ENCODE data around the gene TNFRSF6B. TPM values are rescaled to one million over a fixed set of nuclear protein-coding genes. Genes with fewer than 3 reads are reported as not detected.

The TNFRSF6B gene
- total RNA-seq, 2 donors from 2014 or later: not detected

- Histone ChIP-seq H3K27me3 (ENCODE audit: control insufficient read depth, insufficient read depth, low read length, poor library complexity, severe bottlenecking) (peaks cover 19% of the 10 kb centered on the region), H3K4me3 (ENCODE audit: low read length) (no peak overlapping the region), H3K36me3 (ENCODE audit: control insufficient read depth, insufficient read depth, low read length) (no peaks in the 10 kb centered on the region), H3K27ac (ENCODE audit: low read depth, low read length) (no peak overlapping the region), H3K9me3 (ENCODE audit: control insufficient read depth, low read length) (no peaks in the 10 kb centered on the region), H3K4me1 (ENCODE audit: control insufficient read depth, insufficient read depth, low read length) (no peaks in the 10 kb centered on the region), H3K9ac (ENCODE audit: extremely low read depth, low read length, poor library complexity, severe bottlenecking) (no peak overlapping the region)
- Mint-ChIP-seq H3K36me3 (ENCODE audit: low read depth) (no peaks in the 10 kb centered on the region), H3K27ac (no peak overlapping the region), H3K4me3 (peak overlapping the region; percentile 48), H3K27me3 (ENCODE audit: insufficient read depth) (peaks cover 21% of the 10 kb centered on the region), H3K9me3 (no peaks in the 10 kb centered on the region), H3K4me1 (peaks cover 5% of the 10 kb centered on the region)
- DNase-seq: no peak
- no peak for TF ChIP-seq CTCF (conservative IDR thresholded peaks at IDR 0.05)
- WGBS, 2 experiments (ENCODE audit: insufficient coverage in 1 of 2, insufficient read length in 1 of 2): 0 to 35% methylated on average over 1 to 8 of the region's 11 CpGs
These were observed 44.6 kb upstream of the TNFRSF6B start for GRCh38 chr20:63651942-63652191.

GRCh38 chr20:63652192-63652980 lies 44.1 kb upstream of the TNFRSF6B start:
- TF ChIP-seq CTCF (conservative IDR thresholded peaks at IDR 0.05): no peak
- peak; percentile 78 for DNase-seq
- H3K36me3 Mint-ChIP-seq (ENCODE audit: low read depth): no peaks in the 10 kb centered on the region
- H3K27ac Mint-ChIP-seq: no peak overlapping the region
- Histone ChIP-seq H3K9me3 (ENCODE audit: control insufficient read depth, low read length) (no peaks in the 10 kb centered on the region), H3K27me3 (ENCODE audit: control insufficient read depth, insufficient read depth, low read length, poor library complexity, severe bottlenecking) (peaks cover 19% of the 10 kb centered on the region), H3K9ac (ENCODE audit: extremely low read depth, low read length, poor library complexity, severe bottlenecking) (no peak overlapping the region), H3K36me3 (ENCODE audit: control insufficient read depth, insufficient read depth, low read length) (no peaks in the 10 kb centered on the region), H3K4me1 (ENCODE audit: control insufficient read depth, insufficient read depth, low read length) (no peaks in the 10 kb centered on the region), H3K27ac (ENCODE audit: low read depth, low read length) (no peak overlapping the region), H3K4me3 (ENCODE audit: low read length) (peak overlapping the region; percentile 29)
- 2 to 3% methylated on average over 16 to 91 of the region's 91 CpGs for WGBS, 2 experiments (ENCODE audit: insufficient coverage in 1 of 2, insufficient read length in 1 of 2)
- peak overlapping the region; percentile 48 for H3K4me3 Mint-ChIP-seq
- H3K4me1 Mint-ChIP-seq: peaks cover 5% of the 10 kb centered on the region
- H3K9me3 Mint-ChIP-seq: no peaks in the 10 kb centered on the region
- H3K27me3 Mint-ChIP-seq (ENCODE audit: insufficient read depth): peaks cover 21% of the 10 kb centered on the region

- peak; percentile 99 for DNase-seq
- Histone ChIP-seq H3K36me3 (ENCODE audit: control insufficient read depth, insufficient read depth, low read length) (no peaks in the 10 kb centered on the region), H3K9ac (ENCODE audit: extremely low read depth, low read length, poor library complexity, severe bottlenecking) (no peak within 1 kb of the TSS), H3K9me3 (ENCODE audit: control insufficient read depth, low read length) (no peaks in the 10 kb centered on the region), H3K4me3 (ENCODE audit: low read length) (peak within 1 kb of the TSS; percentile 73), H3K27ac (ENCODE audit: low read depth, low read length) (peak within 1 kb of the TSS; percentile 89), H3K4me1 (ENCODE audit: control insufficient read depth, insufficient read depth, low read length) (no peaks in the 10 kb centered on the region), H3K27me3 (ENCODE audit: control insufficient read depth, insufficient read depth, low read length, poor library complexity, severe bottlenecking) (peaks cover 19% of the 10 kb centered on the region)
- no peak for TF ChIP-seq CTCF (conservative IDR thresholded peaks at IDR 0.05)
- peaks cover 21% of the 10 kb centered on the region for H3K27me3 Mint-ChIP-seq (ENCODE audit: insufficient read depth)
- H3K9me3 Mint-ChIP-seq: no peaks in the 10 kb centered on the region
- peaks cover 5% of the 10 kb centered on the region for H3K4me1 Mint-ChIP-seq
- peak within 1 kb of the TSS; percentile 51 for H3K4me3 Mint-ChIP-seq
- H3K27ac Mint-ChIP-seq: peak within 1 kb of the TSS; percentile 61
- 0 to 1% methylated on average over 6 to 56 of the region's 73 CpGs for WGBS, 2 experiments (ENCODE audit: insufficient coverage in 1 of 2, insufficient read length in 1 of 2)
- H3K36me3 Mint-ChIP-seq (ENCODE audit: low read depth): no peaks in the 10 kb centered on the region
These were observed 43.1 kb upstream of the TNFRSF6B start, which contains the start of gene STMN3 for GRCh38 chr20:63653041-63653973. Gene STMN3 (minus strand): TSS chr20:63653424. CDS start chr20:63653345, 79 bp downstream.

All from endodermal cell (in vitro differentiated cells).